ENCODE data around the gene NDUFS6. TPM values are rescaled to one million over a fixed set of nuclear protein-coding genes. Genes with fewer than 3 reads are reported as not detected.

The NDUFS6 gene
- total and polyA plus RNA-seq, 2 of the 8 experiments (the other 6 are each of a cell fraction or from before 2014, with no cell fraction given), result 72.7 to 191 TPM

DNA sequence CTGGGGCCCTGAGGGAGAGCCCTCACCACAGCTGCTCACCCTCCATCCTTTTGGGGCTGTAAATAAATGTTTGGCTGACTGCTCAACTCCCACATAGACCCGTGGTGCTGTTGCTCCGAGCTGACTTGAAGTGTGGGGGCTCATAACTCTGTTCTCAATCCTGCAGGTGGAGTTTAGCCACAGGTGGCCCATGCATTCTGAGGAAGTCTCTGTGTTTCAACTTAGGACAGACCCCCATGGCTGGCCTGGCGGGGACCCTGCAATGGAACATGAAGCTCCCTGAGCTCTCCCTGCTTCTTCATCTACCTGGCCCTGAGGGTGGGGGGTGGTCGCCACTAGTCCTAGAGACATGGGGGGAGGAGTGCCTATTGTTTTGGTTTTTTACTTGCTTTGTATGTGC, 19.7 kb downstream of the NDUFS6 start:
- H3K23me2 ChIP-seq (ENCODE audit: low read depth, low read length), result no peaks in the 10 kb centered on the region
- peaks cover 2 to 25% (median 16%) of the 10 kb centered on the region in 4 experiments for H3K36me3 ChIP-seq (ENCODE audit: control insufficient read depth in 2 of 4, insufficient read depth in 4 of 4, low read length in 3 of 4)
- H4K91ac ChIP-seq (replicated peaks; ENCODE audit: insufficient read length, low read length), result no peak overlapping the region
- H2BK20ac ChIP-seq (ENCODE audit: low read length), result no peak overlapping the region
- no peak overlapping the region for H2AK5ac ChIP-seq (ENCODE audit: low read depth, low read length)
- H4K20me1 ChIP-seq (replicated peaks in 1 of 2; ENCODE audit: control insufficient read depth in 1 of 2, insufficient read depth in 2 of 2, low read length in 2 of 2), result peaks cover 3 to 4% of the 10 kb centered on the region in 2 experiments
- no peaks in the 10 kb centered on the region for H3K27me3 ChIP-seq (replicated peaks in 1 of 4; ENCODE audit: control insufficient read depth in 3 of 4, extremely low read depth in 1 of 4, insufficient read depth in 3 of 4, low read length in 3 of 4)
- H3K9ac ChIP-seq (replicated peaks in 1 of 4; ENCODE audit: extremely low read depth in 1 of 4, low read depth in 3 of 4, low read length in 3 of 4), result no peak overlapping the region
- TF ChIP-seq MAX (IDR thresholded peaks at IDR 0.05) (no peak), TAF1 (IDR thresholded peaks at IDR 0.05; ENCODE audit: low read depth, low read length) (no peak), HDAC6 (IDR thresholded peaks at IDR 0.05; ENCODE audit: low read depth, low read length) (no peak), KDM4A (IDR thresholded peaks at IDR 0.05; ENCODE audit: low read depth, low read length, severe bottlenecking) (no peak), TCF12 (IDR thresholded peaks at IDR 0.05; ENCODE audit: low read depth, low read length) (no peak), CEBPB (IDR thresholded peaks at IDR 0.05; ENCODE audit: low read depth, low read length) (no peak)
- no peak overlapping the region for H3K4ac ChIP-seq (replicated peaks; ENCODE audit: insufficient read length, low read depth, low read length)
- ChIA-PET POLR2A (ENCODE audit: partially characterized antibody) (interaction anchor here (0.9 to 1.2 kb wide), 4 partner anchors 13 to 66 kb away, joined by 3 to 4 read pairs (median 4); no protein-coding TSS in a partner anchor), CTCF (ENCODE audit: partially characterized antibody) (no interaction called here)
- no peak overlapping the region for H3K4me2 ChIP-seq (ENCODE audit: insufficient read depth in 1 of 2, low read depth in 2 of 2, low read length in 2 of 2)
- H4K5ac ChIP-seq (ENCODE audit: insufficient read length, low read depth, low read length), result no peak overlapping the region
- peaks cover 0 to 3% (median under 1%) of the 10 kb centered on the region in 4 experiments; a peak in 2 of 7 replicates for H3K4me1 ChIP-seq (replicated peaks in 1 of 4; ENCODE audit: control insufficient read depth in 3 of 4, insufficient read depth in 4 of 4, low read length in 3 of 4)
- no peak overlapping the region for H2BK120ac ChIP-seq (replicated peaks; ENCODE audit: low read depth, low read length)
- peaks cover 8% of the 10 kb centered on the region; the same call in 1 of the 2 replicates for H3K79me1 ChIP-seq (ENCODE audit: low read depth, low read length)
- no peak overlapping the region for H2AFZ ChIP-seq (ENCODE audit: low read length)
- H2BK5ac ChIP-seq (ENCODE audit: low read depth, low read length), result no peak overlapping the region
- H3K9me3 ChIP-seq (ENCODE audit: insufficient read depth in 2 of 2, low read depth in 1 of 2, low read length in 1 of 2), result no peaks in the 10 kb centered on the region
- H3K79me2 ChIP-seq (ENCODE audit: control insufficient read depth in 1 of 2, insufficient read depth in 2 of 2, low read length in 2 of 2), result no peaks in the 10 kb centered on the region; a peak in 1 of 4 replicates
- H4K8ac ChIP-seq (ENCODE audit: extremely low read depth, insufficient read depth, low read length), result no peak overlapping the region
- 78% methylated on average over 4 of the region's 4 CpGs; no CpG with 5 or more reads in 1 of the 2 experiments for WGBS, 2 experiments (ENCODE audit: extremely low coverage in 1 of 2, insufficient coverage in 1 of 2, insufficient read length in 1 of 2, insufficient replicate concordance in 2 of 2, low coverage in 1 of 2, low lambda C conversion rate in 2 of 2, missing lambda C conversion rate in 1 of 2)
- FAIRE-seq (no peak), DNase-seq (ENCODE audit: low read depth in 1 of 2, low spot score in 2 of 2) (no peak)
- no peak overlapping the region for H3K56ac ChIP-seq (replicated peaks; ENCODE audit: insufficient read length, low read depth, low read length)
- no peak overlapping the region for H3K4me3 ChIP-seq (ENCODE audit: extremely low read depth in 1 of 4, insufficient read depth in 2 of 4, low read depth in 3 of 4, low read length in 4 of 4)
- H3K27ac ChIP-seq (ENCODE audit: low read depth, low read length), result no peak overlapping the region
- H2BK12ac ChIP-seq (ENCODE audit: low read depth, low read length), result no peak overlapping the region
- H2BK15ac ChIP-seq (ENCODE audit: low read length), result no peak overlapping the region
- H3K18ac ChIP-seq (ENCODE audit: extremely low read depth, low read length), result no peak overlapping the region
- H3K23ac ChIP-seq (ENCODE audit: insufficient read length), result no peak overlapping the region
- H3K14ac ChIP-seq (ENCODE audit: insufficient read length), result no peak overlapping the region
